Gastrocnemius medialis (tissue), 4 donors: ENCODE results near the gene SLAMF1. TPM values are rescaled to one million over a fixed set of nuclear protein-coding genes. Genes with fewer than 3 reads are reported as not detected.

Experiments
- ATAC-seq, 2 donors: fragments of 150-250 bp; one replicate each; pipeline ENCODE4 v1.9.1; 2016
- DNase-seq, 2 donors: peaks; one replicate each; pipeline ENCODE4 v3.0.0-alpha.2; 2019
- H3K27ac ChIP-seq, 4 donors: fragments of 200-600 bp; sonication (generic); 1 replicate in 1 of 4; 2 replicates in 3 of 4; pipeline ENCODE4 v1.5.1; 2016 to 2018; ENCODE audit warnings: mild to moderate bottlenecking in 2 of 4, moderate library complexity in 1 of 4
- H3K27me3 ChIP-seq, 3 donors: fragments of 200-600 bp; sonication (generic) in 2 of 3; 1 replicate in 1 of 3; 2 replicates in 2 of 3; pipeline versions ENCODE4 v1.5.1 to v1.6.0; 2016 to 2019; ENCODE audit warnings: mild to moderate bottlenecking in 1 of 3, moderate library complexity in 1 of 3
- H3K36me3 ChIP-seq, 2 donors: fragments of 200-600 bp; sonication (generic) in 1 of 2; one replicate each; pipeline ENCODE4 v1.5.1; 2017 to 2018
- H3K4me1 ChIP-seq, 2 donors: fragments of 200-600 bp; sonication (generic) in 1 of 2; one replicate each; pipeline ENCODE4 v1.5.1; 2016 to 2017; ENCODE audit warnings: mild to moderate bottlenecking in 2 of 2
- H3K4me3 ChIP-seq, 4 donors: fragments of 200-600 bp; sonication (generic) in 3 of 4; 1 replicate in 1 of 4; 2 replicates in 3 of 4; pipeline ENCODE4 v1.5.1; 2016 to 2019; ENCODE audit warnings: mild to moderate bottlenecking in 2 of 4
- H3K9me3 ChIP-seq, 3 donors: fragments of 200-600 bp; sonication (generic) in 2 of 3; 1 replicate in 1 of 3; 2 replicates in 2 of 3; pipeline ENCODE4 v1.5.1; 2016 to 2019
- POLR2A ChIP-seq, 2 donors: fragments of 450-650 bp; IDR thresholded peaks; one replicate each; pipeline ENCODE4 v1.6.1; 2017; ENCODE audit warnings: antibody characterized with exemption in 2 of 2, mild to moderate bottlenecking in 2 of 2, moderate library complexity in 2 of 2
- in situ Hi-C, 4 donors: fragments of 200-750 bp; cut with MboI; loops; one replicate each; pipeline versions ENCODE4 v1.15.0 to v1.8.0; 2017; ENCODE audit warnings: low sequenced_read_pairs in 4 of 4
- intact Hi-C: fragments of 100-400 bp; cut with DNase I; formaldehyde crosslinking; loops from one replicate; pipeline ENCODE4 v1.15.1; 2023; ENCODE audit warnings: low total_unique reads
- total RNA-seq, 4 donors: library from RNA; depleted of rRNA; stranded (reverse); fragments of >200 nt; gene quantifications; one replicate each; pipeline versions ENCODE4 v1.1.0 to v1.2.3, GENCODE V29; 2016
- TF ChIP-seq, protein P1 (sequence below), 5 experiments: fragments of 450-650 bp in 3 of 5; fragments of 200-600 bp in 2 of 5; sonication (generic) in 2 of 5; IDR thresholded peaks in 4 of 5; conservative IDR thresholded peaks in 1 of 5; 1 replicate in 4 of 5; 2 replicates in 1 of 5; pipeline ENCODE4 v1.5.1; 2016 to 2019; ENCODE audit warnings: antibody characterized with exemption in 5 of 5, mild to moderate bottlenecking in 3 of 5, moderate library complexity in 3 of 5

The SLAMF1 gene
- total RNA-seq, 4 donors from 2014 or later = not detected

DNA sequence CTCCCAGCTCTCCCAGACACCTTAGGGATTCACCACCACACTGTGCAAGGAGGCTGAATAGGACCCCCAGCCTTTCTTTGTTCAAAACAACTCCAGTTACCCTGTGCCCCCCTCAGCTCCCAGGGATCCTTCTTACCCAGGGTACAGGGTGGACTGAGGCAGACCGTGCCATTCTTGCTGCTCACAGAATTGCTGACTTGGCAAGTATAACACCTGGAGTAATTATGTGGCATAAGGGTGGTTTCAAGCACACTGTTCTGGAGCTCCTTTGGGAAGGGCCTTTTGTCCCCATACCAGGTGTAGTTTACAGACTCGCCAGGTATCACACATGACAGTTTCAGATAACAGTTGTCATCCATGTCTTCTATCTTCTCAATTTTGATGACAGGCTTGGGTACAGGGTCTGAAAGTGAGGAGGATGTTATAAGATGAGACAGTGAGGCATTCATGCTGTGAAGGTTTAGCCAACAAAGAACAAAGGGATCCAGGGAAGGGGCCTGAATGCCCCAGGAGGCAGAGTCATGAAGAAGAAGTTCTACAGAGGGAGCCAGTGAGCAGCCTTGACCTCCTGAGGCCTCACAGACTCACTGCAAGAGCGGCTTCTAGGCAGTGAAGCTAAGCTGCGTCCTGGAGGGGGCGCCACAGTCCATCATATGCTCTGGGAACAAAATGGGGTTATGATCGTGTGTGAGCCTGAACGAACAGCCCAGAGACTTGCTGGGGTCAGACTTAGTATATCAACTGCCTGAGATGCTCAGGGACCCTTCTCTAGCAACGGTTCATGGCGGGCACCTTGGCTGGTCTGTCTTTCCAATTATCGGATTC, 34.4 kb upstream of the SLAMF1 start:
- TF ChIP-seq POLR2A (IDR thresholded peaks at IDR 0.05) = no peak
- TF ChIP-seq, protein P1, sequence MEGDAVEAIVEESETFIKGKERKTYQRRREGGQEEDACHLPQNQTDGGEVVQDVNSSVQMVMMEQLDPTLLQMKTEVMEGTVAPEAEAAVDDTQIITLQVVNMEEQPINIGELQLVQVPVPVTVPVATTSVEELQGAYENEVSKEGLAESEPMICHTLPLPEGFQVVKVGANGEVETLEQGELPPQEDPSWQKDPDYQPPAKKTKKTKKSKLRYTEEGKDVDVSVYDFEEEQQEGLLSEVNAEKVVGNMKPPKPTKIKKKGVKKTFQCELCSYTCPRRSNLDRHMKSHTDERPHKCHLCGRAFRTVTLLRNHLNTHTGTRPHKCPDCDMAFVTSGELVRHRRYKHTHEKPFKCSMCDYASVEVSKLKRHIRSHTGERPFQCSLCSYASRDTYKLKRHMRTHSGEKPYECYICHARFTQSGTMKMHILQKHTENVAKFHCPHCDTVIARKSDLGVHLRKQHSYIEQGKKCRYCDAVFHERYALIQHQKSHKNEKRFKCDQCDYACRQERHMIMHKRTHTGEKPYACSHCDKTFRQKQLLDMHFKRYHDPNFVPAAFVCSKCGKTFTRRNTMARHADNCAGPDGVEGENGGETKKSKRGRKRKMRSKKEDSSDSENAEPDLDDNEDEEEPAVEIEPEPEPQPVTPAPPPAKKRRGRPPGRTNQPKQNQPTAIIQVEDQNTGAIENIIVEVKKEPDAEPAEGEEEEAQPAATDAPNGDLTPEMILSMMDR (IDR thresholded peaks at IDR 0.05 in 4 of 5, conservative IDR thresholded peaks at IDR 0.05 in 1 of 5) = peak in 2 of 5 experiments; percentile 18 to 20
- Histone ChIP-seq H3K4me3 (no peak overlapping the region), H3K9me3 (no peaks in the 10 kb centered on the region), H3K27me3 (no peaks in the 10 kb centered on the region), H3K36me3 (no peaks in the 10 kb centered on the region), H3K4me1 (no peaks in the 10 kb centered on the region), H3K27ac (no peak overlapping the region)
- in situ Hi-C loops (no loop called here), intact Hi-C loops (no loop called here)
- no peak for ATAC-seq
- DNase-seq = peak in 1 of 2 donors; percentile 28

DNA sequence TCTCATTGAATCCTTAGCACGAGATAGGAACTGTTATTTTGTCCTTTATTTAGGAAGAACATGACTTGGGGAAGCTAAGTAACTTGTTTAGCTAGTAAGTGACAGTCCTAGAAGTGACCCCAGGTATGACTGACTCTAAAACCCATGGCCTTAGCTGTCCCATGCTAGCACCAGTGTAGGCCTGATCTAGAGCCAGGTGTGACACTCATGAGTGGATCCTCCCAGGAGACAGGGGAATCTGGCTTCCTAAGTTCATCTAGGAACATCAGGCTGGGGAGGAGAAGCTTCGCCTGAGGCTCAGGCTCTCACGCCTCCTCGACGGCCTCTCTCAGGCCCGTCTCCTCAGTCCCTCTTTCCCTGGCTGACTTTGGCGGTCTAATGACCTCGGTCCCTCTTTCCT, 33.6 kb upstream of the SLAMF1 start:
- Histone ChIP-seq H3K9me3 (no peaks in the 10 kb centered on the region), H3K4me1 (no peaks in the 10 kb centered on the region), H3K27me3 (no peaks in the 10 kb centered on the region), H3K36me3 (no peaks in the 10 kb centered on the region), H3K27ac (no peak overlapping the region), H3K4me3 (no peak overlapping the region)
- no peak for ATAC-seq
- DNase-seq = no peak
- TF ChIP-seq POLR2A (IDR thresholded peaks at IDR 0.05) = no peak
- TF ChIP-seq, protein P1 (IDR thresholded peaks at IDR 0.05 in 4 of 5, conservative IDR thresholded peaks at IDR 0.05 in 1 of 5) = no peak
- in situ Hi-C loops = no loop called here
- intact Hi-C loops = no loop called here

GRCh38 chr1:160679893-160680292, 33.0 kb upstream of the SLAMF1 start:
- DNase-seq (no peak), ATAC-seq (no peak)
- Histone ChIP-seq H3K36me3 (no peaks in the 10 kb centered on the region), H3K9me3 (no peaks in the 10 kb centered on the region), H3K27me3 (no peaks in the 10 kb centered on the region), H3K4me1 (no peaks in the 10 kb centered on the region), H3K27ac (no peak overlapping the region), H3K4me3 (no peak overlapping the region)
- TF ChIP-seq, protein P1 (IDR thresholded peaks at IDR 0.05 in 4 of 5, conservative IDR thresholded peaks at IDR 0.05 in 1 of 5) = no peak
- no peak for TF ChIP-seq POLR2A (IDR thresholded peaks at IDR 0.05)
- in situ Hi-C loops = no loop called here
- intact Hi-C loops = no loop called here

GRCh38 chr1:160676869-160677597, 30.2 kb upstream of the SLAMF1 start:
- ATAC-seq = no peak
- intact Hi-C loops = no loop called here

More at GRCh38 chr1:160676869-160677597, 30.2 kb upstream of the SLAMF1 start:
- H3K36me3 ChIP-seq = no peaks in the 10 kb centered on the region
- H3K27ac ChIP-seq = no peak overlapping the region
- no peaks in the 10 kb centered on the region for H3K27me3 ChIP-seq
- H3K4me1 ChIP-seq = no peaks in the 10 kb centered on the region
- TF ChIP-seq, protein P1 (IDR thresholded peaks at IDR 0.05 in 4 of 5, conservative IDR thresholded peaks at IDR 0.05 in 1 of 5) = no peak
- TF ChIP-seq POLR2A (IDR thresholded peaks at IDR 0.05) = no peak
- DNase-seq = no peak
- no peaks in the 10 kb centered on the region for H3K9me3 ChIP-seq
- in situ Hi-C loops = no loop called here
- H3K4me3 ChIP-seq = no peak overlapping the region
